ENCODE results near the gene ILDR1.
"Not testable (repeated sequence)": the region's sequence is repeated elsewhere in the genome, so short reads cannot be mapped to it uniquely, and the experiment has no call there.

Gene ILDR1

DNA sequence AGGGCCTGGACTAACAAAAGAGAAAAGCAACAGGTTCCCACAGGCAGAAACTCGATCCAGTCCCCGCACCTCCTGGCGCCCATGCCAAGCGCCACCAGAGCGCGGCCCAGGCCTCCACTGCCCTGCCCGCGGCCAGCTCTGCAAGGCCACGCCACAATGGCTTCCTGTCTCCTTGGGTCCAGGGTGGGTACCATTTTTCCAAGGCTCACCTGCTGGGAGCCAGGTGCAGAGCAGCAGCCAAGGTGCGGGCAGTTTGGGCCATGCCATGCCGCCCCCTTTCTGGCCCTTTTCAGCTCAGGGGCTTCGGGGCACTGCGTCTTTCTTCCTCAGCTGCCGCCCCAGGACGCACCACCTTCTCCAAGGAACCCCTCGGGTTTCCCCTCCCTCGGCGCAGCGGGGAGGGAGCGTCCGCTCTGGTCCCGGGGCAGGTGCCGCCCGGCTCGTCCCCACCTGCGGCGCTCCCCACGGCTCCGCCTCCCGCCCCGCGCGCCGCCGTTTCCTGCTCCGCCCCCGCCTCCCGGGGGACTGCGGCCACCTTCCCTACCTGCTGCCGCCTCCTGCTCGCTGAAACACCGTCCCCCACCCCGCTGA is at the start of gene ILDR1:
ILDR1 (minus strand) TSS at position 437 of the 591 bp plus-strand sequence; CDS start at position 267, 170 bp downstream.
- peak within 1 kb of the TSS; percentile 67 for H3K4me3 ChIP-seq (ENCODE audit: low read length)
- no peaks in the 10 kb centered on the region for H3K27me3 ChIP-seq (ENCODE audit: control insufficient read depth, insufficient read depth, low read length)
- no peak within 1 kb of the TSS for H3K27ac ChIP-seq (ENCODE audit: low read depth, low read length)
- no peaks in the 10 kb centered on the region for H3K36me3 ChIP-seq (ENCODE audit: control insufficient read depth, insufficient read depth, low read length)
- H3K9ac ChIP-seq (ENCODE audit: low read length): no peak within 1 kb of the TSS
- no peaks in the 10 kb centered on the region for H3K4me1 ChIP-seq (ENCODE audit: control insufficient read depth, insufficient read depth, low read length)

DNA sequence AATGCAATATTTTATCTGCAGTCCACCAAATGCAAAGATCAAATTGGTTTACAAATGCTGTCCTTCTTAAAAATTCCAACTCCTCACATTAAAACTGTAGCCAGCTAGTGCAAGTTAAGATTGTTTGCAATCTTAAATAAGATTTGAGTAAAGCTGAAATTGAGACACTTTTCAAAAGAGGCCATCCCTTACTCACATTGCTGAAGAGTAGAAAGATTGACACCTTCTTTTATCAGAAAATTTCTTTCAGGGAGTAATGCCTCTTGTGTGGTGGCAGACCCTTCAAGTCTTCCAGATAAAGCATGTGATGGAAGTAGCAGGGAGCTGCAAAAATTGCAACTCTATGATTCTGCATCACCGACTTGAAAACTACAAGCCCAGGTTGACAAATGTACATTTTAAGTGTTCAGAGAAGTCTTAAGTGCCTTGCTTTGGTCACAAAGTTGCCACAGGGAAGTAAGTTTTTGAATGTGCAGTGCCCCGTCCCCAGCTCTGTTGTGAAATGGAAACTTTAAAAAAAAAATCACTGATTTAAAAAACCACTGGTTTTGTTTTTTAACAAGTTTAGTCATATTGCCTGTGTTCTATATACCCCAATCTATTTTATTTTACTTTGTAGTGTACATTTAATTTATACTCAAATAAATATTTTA is 45.7 kb upstream of the ILDR1 start:
- Histone ChIP-seq H3K27me3 (ENCODE audit: control insufficient read depth, insufficient read depth, low read length) (no peaks in the 10 kb centered on the region), H3K36me3 (ENCODE audit: control insufficient read depth, insufficient read depth, low read length) (no peaks in the 10 kb centered on the region), H3K4me3 (ENCODE audit: low read length) (no peak overlapping the region), H3K9ac (ENCODE audit: low read length) (no peak overlapping the region), H3K27ac (ENCODE audit: low read depth, low read length) (no peak overlapping the region), H3K4me1 (ENCODE audit: control insufficient read depth, insufficient read depth, low read length) (no peaks in the 10 kb centered on the region)

DNA sequence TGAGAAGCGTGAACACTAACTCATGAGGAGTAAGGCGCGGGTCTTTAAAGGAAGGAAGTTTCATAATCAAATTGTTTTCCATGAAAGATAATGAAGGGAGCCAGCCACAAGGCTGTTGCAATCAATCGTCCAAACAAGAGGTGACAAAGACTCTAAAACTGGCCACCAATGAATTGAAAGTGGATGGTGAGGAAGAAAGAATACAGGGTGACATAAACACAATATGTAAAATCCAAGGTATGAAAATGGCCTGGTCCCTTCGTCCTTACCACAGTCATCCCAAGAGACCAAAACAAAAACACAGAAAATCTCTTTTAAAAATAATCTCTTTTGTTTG is 45.1 kb upstream of the ILDR1 start:
- no peak overlapping the region for H3K4me3 ChIP-seq (ENCODE audit: low read length)
- no peaks in the 10 kb centered on the region for H3K27me3 ChIP-seq (ENCODE audit: control insufficient read depth, insufficient read depth, low read length)
- H3K9ac ChIP-seq (ENCODE audit: low read length): no peak overlapping the region
- H3K36me3 ChIP-seq (ENCODE audit: control insufficient read depth, insufficient read depth, low read length): no peaks in the 10 kb centered on the region
- no peaks in the 10 kb centered on the region for H3K4me1 ChIP-seq (ENCODE audit: control insufficient read depth, insufficient read depth, low read length)
- H3K27ac ChIP-seq (ENCODE audit: low read depth, low read length): no peak overlapping the region

DNA sequence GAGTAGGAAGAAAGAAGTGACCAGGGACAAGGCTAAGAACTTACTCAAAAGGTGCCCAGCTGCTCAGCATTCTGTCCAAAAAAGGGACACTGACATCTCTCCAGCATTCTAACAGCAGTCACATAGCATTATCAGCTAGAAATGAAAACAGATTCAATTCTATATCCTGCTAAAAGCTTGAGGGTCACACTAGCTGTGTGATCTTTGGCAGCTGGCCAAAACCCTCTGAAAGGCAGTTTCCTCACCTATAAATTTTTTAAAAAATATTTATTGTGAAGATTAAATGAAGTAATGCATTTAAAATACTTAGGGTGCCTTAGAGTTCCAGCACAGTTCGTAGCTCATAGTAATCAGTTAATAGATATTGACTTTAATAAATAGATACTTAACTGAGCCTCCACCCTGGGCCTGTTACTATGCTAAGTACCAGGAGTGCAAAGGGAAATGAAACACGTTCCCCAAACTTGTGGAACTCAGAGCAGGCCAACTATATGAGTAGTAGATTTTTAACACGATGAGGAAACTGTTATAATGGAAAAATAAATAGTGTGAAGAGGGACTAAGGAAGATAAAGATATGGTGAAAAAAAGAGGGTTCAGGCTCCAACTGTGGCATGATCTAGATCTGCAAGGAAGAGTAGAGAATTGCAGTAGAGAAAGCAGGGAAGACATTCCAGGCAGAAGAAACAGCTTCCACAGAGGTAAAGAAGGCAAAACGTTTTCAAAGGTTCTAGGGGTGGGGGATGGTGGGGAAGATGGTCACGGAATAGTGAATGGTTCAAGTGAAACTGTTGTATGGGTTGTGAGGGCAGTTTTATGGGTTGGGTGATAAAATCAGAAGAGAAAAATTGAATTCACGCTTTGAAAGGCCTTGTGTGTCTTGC is 44.5 kb upstream of the ILDR1 start:
- Histone ChIP-seq H3K4me3 (ENCODE audit: low read length) (no peak overlapping the region), H3K36me3 (ENCODE audit: control insufficient read depth, insufficient read depth, low read length) (no peaks in the 10 kb centered on the region), H3K27ac (ENCODE audit: low read depth, low read length) (no peak overlapping the region), H3K4me1 (ENCODE audit: control insufficient read depth, insufficient read depth, low read length) (no peaks in the 10 kb centered on the region), H3K27me3 (ENCODE audit: control insufficient read depth, insufficient read depth, low read length) (no peaks in the 10 kb centered on the region), H3K9ac (ENCODE audit: low read length) (no peak overlapping the region)

- no peaks in the 10 kb centered on the region for H3K4me1 ChIP-seq (ENCODE audit: control insufficient read depth, insufficient read depth, low read length)
- H3K36me3 ChIP-seq (ENCODE audit: control insufficient read depth, insufficient read depth, low read length): no peaks in the 10 kb centered on the region
- no peaks in the 10 kb centered on the region for H3K27me3 ChIP-seq (ENCODE audit: control insufficient read depth, insufficient read depth, low read length)
- no peak overlapping the region for H3K27ac ChIP-seq (ENCODE audit: low read depth, low read length)
- no peak overlapping the region for H3K9ac ChIP-seq (ENCODE audit: low read length)
- no peak overlapping the region for H3K4me3 ChIP-seq (ENCODE audit: low read length)
Measured at GRCh38 chr3:122064326-122064725, 42.3 kb upstream of the ILDR1 start.

DNA sequence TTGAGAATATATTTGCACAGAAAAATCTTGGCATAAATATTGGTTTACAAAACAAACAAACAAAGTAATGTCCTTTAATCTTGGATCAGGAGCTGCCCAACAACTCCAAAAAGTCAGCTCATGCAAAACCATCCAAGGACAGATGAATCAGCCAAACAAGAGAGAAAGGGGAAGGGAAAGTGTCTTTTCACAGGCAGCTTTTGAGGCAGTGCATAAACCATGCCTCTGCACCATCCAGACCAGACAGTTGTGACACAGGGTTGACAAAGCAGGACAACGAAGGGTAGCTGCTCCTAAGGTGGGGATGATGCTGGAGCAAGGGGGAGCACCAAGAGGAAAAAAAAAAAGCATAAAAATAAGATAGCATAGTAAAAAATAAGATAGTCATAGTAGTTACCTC is 41.9 kb upstream of the ILDR1 start:
- Histone ChIP-seq H3K27me3 (ENCODE audit: control insufficient read depth, insufficient read depth, low read length) (no peaks in the 10 kb centered on the region), H3K9ac (ENCODE audit: low read length) (no peak overlapping the region), H3K36me3 (ENCODE audit: control insufficient read depth, insufficient read depth, low read length) (no peaks in the 10 kb centered on the region), H3K27ac (ENCODE audit: low read depth, low read length) (no peak overlapping the region), H3K4me1 (ENCODE audit: control insufficient read depth, insufficient read depth, low read length) (no peaks in the 10 kb centered on the region), H3K4me3 (ENCODE audit: low read length) (no peak overlapping the region)

DNA sequence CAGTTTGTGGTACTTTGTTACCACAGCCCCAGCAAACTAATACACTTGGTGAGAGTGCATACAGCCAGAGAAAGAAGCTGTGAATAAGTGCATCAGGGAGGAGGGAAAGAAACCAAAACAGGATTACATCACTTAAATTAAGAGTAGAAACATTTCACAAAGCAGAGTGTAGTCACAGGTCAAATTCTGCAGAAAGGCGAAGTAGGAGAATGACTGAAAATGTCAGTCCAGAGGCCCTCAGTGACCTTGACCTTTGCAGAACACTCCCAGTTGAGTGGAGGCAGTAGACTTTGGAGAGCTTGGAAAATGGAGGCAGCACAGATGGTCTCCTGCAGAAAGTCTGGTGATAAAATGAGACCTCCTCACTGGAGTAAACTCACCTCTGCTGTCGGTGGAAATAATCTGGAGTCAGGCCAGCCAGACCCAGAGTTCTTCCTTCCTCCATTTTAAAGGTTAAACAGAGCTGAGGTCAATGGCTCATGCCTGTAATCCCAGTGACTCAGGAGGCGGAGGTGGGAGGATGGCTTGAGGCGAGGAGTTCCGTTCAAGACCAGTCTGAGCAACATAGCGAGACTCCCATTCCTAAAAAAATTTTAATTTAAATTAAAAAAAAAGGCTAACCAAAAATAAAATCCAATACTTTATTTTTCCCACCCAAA is 38.1 kb upstream of the ILDR1 start:
- Histone ChIP-seq H3K4me3 (ENCODE audit: low read length) (no peak overlapping the region), H3K27ac (ENCODE audit: low read depth, low read length) (no peak overlapping the region), H3K9ac (ENCODE audit: low read length) (no peak overlapping the region), H3K4me1 (ENCODE audit: control insufficient read depth, insufficient read depth, low read length) (no peaks in the 10 kb centered on the region), H3K36me3 (ENCODE audit: control insufficient read depth, insufficient read depth, low read length) (no peaks in the 10 kb centered on the region), H3K27me3 (ENCODE audit: control insufficient read depth, insufficient read depth, low read length) (no peaks in the 10 kb centered on the region)

DNA sequence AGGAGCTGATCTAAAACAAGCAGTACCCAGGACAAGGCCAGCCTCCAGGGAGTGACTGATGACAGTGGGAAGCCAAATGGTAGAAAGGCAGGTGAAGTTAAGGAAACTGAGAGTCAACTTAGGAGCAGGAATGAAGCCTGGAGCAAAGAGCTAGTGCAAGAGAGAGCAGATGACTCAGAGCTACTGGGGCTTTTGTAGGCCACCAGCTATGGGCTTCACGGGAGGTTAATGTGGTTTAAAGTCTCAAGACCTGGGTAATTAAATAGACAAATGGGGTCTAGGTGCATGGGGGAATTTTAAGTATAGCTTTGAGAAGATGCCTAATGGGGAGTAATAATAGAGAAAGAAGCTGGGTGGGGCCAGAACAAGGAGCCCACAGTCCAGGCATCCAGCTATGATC is 36.2 kb upstream of the ILDR1 start:
- Histone ChIP-seq H3K36me3 (ENCODE audit: control insufficient read depth, insufficient read depth, low read length) (no peaks in the 10 kb centered on the region), H3K4me3 (ENCODE audit: low read length) (no peak overlapping the region), H3K9ac (ENCODE audit: low read length) (no peak overlapping the region), H3K4me1 (ENCODE audit: control insufficient read depth, insufficient read depth, low read length) (no peaks in the 10 kb centered on the region), H3K27me3 (ENCODE audit: control insufficient read depth, insufficient read depth, low read length) (no peaks in the 10 kb centered on the region), H3K27ac (ENCODE audit: low read depth, low read length) (no peak overlapping the region)

- Histone ChIP-seq H3K4me1 (ENCODE audit: control insufficient read depth, insufficient read depth, low read length) (no peaks in the 10 kb centered on the region), H3K9ac (ENCODE audit: low read length) (no peak overlapping the region), H3K36me3 (ENCODE audit: control insufficient read depth, insufficient read depth, low read length) (no peaks in the 10 kb centered on the region), H3K4me3 (ENCODE audit: low read length) (no peak overlapping the region), H3K27ac (ENCODE audit: low read depth, low read length) (no peak overlapping the region), H3K27me3 (ENCODE audit: control insufficient read depth, insufficient read depth, low read length) (no peaks in the 10 kb centered on the region)
Measured at GRCh38 chr3:122057671-122058070, 35.6 kb upstream of the ILDR1 start.

DNA sequence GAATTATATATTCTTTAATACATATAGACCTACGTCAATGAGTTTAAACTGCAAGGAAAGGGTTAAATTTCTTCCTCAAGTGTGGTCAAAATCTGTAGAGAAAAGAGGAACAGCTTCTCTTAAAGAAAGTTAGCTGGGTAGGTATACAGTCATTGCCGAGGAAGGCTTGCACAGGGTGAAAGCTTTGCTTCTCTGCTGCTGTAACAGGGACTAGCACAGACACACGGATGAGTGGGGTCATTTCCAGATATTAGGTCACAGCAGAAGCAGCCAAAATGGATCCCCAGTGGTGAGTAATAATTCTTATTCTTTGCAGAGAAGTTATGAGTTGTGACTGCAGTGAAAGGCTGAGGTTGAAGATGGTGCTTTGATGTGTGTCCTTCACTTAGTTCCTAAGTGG is 33.2 kb upstream of the ILDR1 start, which contains the start of gene CD86:
CD86 (plus strand) TSS at position 148 of the 400 bp plus-strand sequence; CDS start at position 276, 128 bp downstream.
- no peak within 1 kb of the TSS for H3K4me3 ChIP-seq (ENCODE audit: low read length)
- no peak within 1 kb of the TSS for H3K27ac ChIP-seq (ENCODE audit: low read depth, low read length)
- no peaks in the 10 kb centered on the region for H3K27me3 ChIP-seq (ENCODE audit: control insufficient read depth, insufficient read depth, low read length)
- H3K9ac ChIP-seq (ENCODE audit: low read length): no peak within 1 kb of the TSS
- no peaks in the 10 kb centered on the region for H3K36me3 ChIP-seq (ENCODE audit: control insufficient read depth, insufficient read depth, low read length)
- H3K4me1 ChIP-seq (ENCODE audit: control insufficient read depth, insufficient read depth, low read length): no peaks in the 10 kb centered on the region

GRCh38 chr3:122052968-122053367 is 30.9 kb upstream of the ILDR1 start:
- Histone ChIP-seq H3K9ac (ENCODE audit: low read length) (no peak overlapping the region), H3K36me3 (ENCODE audit: control insufficient read depth, insufficient read depth, low read length) (no peaks in the 10 kb centered on the region), H3K27me3 (ENCODE audit: control insufficient read depth, insufficient read depth, low read length) (no peaks in the 10 kb centered on the region), H3K4me1 (ENCODE audit: control insufficient read depth, insufficient read depth, low read length) (no peaks in the 10 kb centered on the region), H3K4me3 (ENCODE audit: low read length) (no peak overlapping the region), H3K27ac (ENCODE audit: low read depth, low read length) (no peak overlapping the region)

GRCh38 chr3:122047773-122048172 is 25.7 kb upstream of the ILDR1 start:
- H3K27ac ChIP-seq (ENCODE audit: low read depth, low read length); H3K9ac ChIP-seq (ENCODE audit: low read length); H3K27me3 ChIP-seq (ENCODE audit: control insufficient read depth, insufficient read depth, low read length); H3K4me1 ChIP-seq (ENCODE audit: control insufficient read depth, insufficient read depth, low read length); H3K36me3 ChIP-seq (ENCODE audit: control insufficient read depth, insufficient read depth, low read length); H3K4me3 ChIP-seq (ENCODE audit: low read length): not testable (repeated sequence)

All from rectal smooth muscle tissue (tissue), 1 donor.